NT2/D1 (cell line): ENCODE data around the gene ZNF550.
"Not testable (repeated sequence)": the region's sequence is repeated elsewhere in the genome, so short reads cannot be mapped to it uniquely, and the experiment has no call there.

Source experiments
- DNase-seq: peaks from one replicate; pipeline ENCODE4 v3.0.0-alpha.2; 2011; ENCODE audit warnings: low read depth, low spot score
- H3K27me3 ChIP-seq: 2 replicates; pipeline ENCODE4 v1.6.0; 2011; ENCODE audit warnings: mild to moderate bottlenecking; ENCODE audit not compliant: insufficient read length, insufficient read depth
- H3K36me3 ChIP-seq: 2 replicates; pipeline ENCODE4 v1.6.1; 2011; ENCODE audit warnings: mild to moderate bottlenecking, low read length, mixed read lengths; ENCODE audit not compliant: insufficient read depth, insufficient read length
- H3K4me1 ChIP-seq: 2 replicates; pipeline ENCODE4 v1.5.1; 2011; ENCODE audit not compliant: insufficient read depth, insufficient read length
- H3K4me3 ChIP-seq: 2 replicates; pipeline ENCODE4 v1.5.1; 2011; ENCODE audit warnings: low read depth; ENCODE audit not compliant: insufficient read length
- H3K9ac ChIP-seq: 2 replicates; pipeline ENCODE4 v1.6.0; 2011; ENCODE audit warnings: low read depth; ENCODE audit not compliant: insufficient read length
- H3K9me3 ChIP-seq: 2 replicates; pipeline ENCODE4 v1.5.1; 2011; ENCODE audit warnings: mild to moderate bottlenecking, low read length; ENCODE audit not compliant: insufficient read depth

ZNF550 gene

GRCh38 chr19:57487477-57488298 is 72.0 kb downstream of the ZNF550 start, which contains the start of gene ZNF419:
Gene ZNF419, plus strand, starts transcription at chr19:57487750. Its CDS starts 201 bp downstream, at chr19:57487951.
- peaks cover 20% of the 10 kb centered on the region for H3K36me3 ChIP-seq
- DNase-seq = peak; percentile 72
- peak within 1 kb of the TSS; percentile 79 for H3K4me3 ChIP-seq
- H3K9me3 ChIP-seq, H3K4me1 ChIP-seq, H3K27me3 ChIP-seq: not testable (repeated sequence)
- peak within 1 kb of the TSS; percentile 90 for H3K9ac ChIP-seq
